ENCODE data around the gene GJB1. TPM values are rescaled to one million over a fixed set of nuclear protein-coding genes. Genes with fewer than 3 reads are reported as not detected.

The GJB1 gene
- total and polyA plus RNA-seq, 2 experiments from 2014 or later, result 0.14 TPM; not detected in 1

Other genes with a start within 250 kb of the GJB1 start
- 70.8 and 75.3 TPM in 2 replicates for gene SNX12, start 154.9 kb upstream of the GJB1 start, total RNA-seq (2014; rRNA removed; shearing (Covaris generic))
- 27.9 and 28.5 TPM in 2 replicates for gene SNX12, start 154.9 kb upstream of the GJB1 start, polyA plus RNA-seq (2016; fragmentation: Nextera tagmentation; extraction: Ambion mirVana)
- gene FOXO4, start 127.4 kb upstream of the GJB1 start, total RNA-seq (2014; rRNA removed; shearing (Covaris generic)), result 26.6 and 31.4 TPM in 2 replicates
- 7.0 and 8.0 TPM in 2 replicates for gene FOXO4, start 127.4 kb upstream of the GJB1 start, polyA plus RNA-seq (2016; fragmentation: Nextera tagmentation; extraction: Ambion mirVana)
- gene CXorf65, start 116.5 kb upstream of the GJB1 start, total RNA-seq (2014; rRNA removed; shearing (Covaris generic)), result not detected in 2 replicates
- gene CXorf65, start 116.5 kb upstream of the GJB1 start, polyA plus RNA-seq (2016; fragmentation: Nextera tagmentation; extraction: Ambion mirVana), result 0.79 and 1.1 TPM in 2 replicates
- gene IL2RG, start 111.6 kb upstream of the GJB1 start, total RNA-seq (2014; rRNA removed; shearing (Covaris generic)), result not detected in 2 replicates
- 0.26 and 0.31 TPM in 2 replicates for gene IL2RG, start 111.6 kb upstream of the GJB1 start, polyA plus RNA-seq (2016; fragmentation: Nextera tagmentation; extraction: Ambion mirVana)
- 35.2 and 40.6 TPM in 2 replicates for gene MED12, start 104.6 kb upstream of the GJB1 start, total RNA-seq (2014; rRNA removed; shearing (Covaris generic))
- 6.9 and 7.1 TPM in 2 replicates for gene MED12, start 104.6 kb upstream of the GJB1 start, polyA plus RNA-seq (2016; fragmentation: Nextera tagmentation; extraction: Ambion mirVana)
- gene NLGN3, start 78.4 kb upstream of the GJB1 start, total RNA-seq (2014; rRNA removed; shearing (Covaris generic)), result 15.3 and 17.2 TPM in 2 replicates
- gene NLGN3, start 78.4 kb upstream of the GJB1 start, polyA plus RNA-seq (2016; fragmentation: Nextera tagmentation; extraction: Ambion mirVana), result 4.5 and 5.2 TPM in 2 replicates
- gene ZMYM3, start 30.9 kb downstream of the GJB1 start, total RNA-seq (2014; rRNA removed; shearing (Covaris generic)), result 67.6 and 71.1 TPM in 2 replicates
- 31.0 and 37.8 TPM in 2 replicates for gene ZMYM3, start 30.9 kb downstream of the GJB1 start, polyA plus RNA-seq (2016; fragmentation: Nextera tagmentation; extraction: Ambion mirVana)
- gene NONO, start 60.4 kb downstream of the GJB1 start, total RNA-seq (2014; rRNA removed; shearing (Covaris generic)), result 643 and 656 TPM in 2 replicates
- gene NONO, start 60.4 kb downstream of the GJB1 start, polyA plus RNA-seq (2016; fragmentation: Nextera tagmentation; extraction: Ambion mirVana), result 329 and 342 TPM in 2 replicates
- 3.2 and 10.9 TPM in 2 replicates for gene ITGB1BP2, start 78.5 kb downstream of the GJB1 start, total RNA-seq (2014; rRNA removed; shearing (Covaris generic))
- gene ITGB1BP2, start 78.5 kb downstream of the GJB1 start, polyA plus RNA-seq (2016; fragmentation: Nextera tagmentation; extraction: Ambion mirVana), result 0.89 and 2.0 TPM in 2 replicates
- gene TAF1, start 143.1 kb downstream of the GJB1 start, total RNA-seq (2014; rRNA removed; shearing (Covaris generic)), result 25.6 and 26.9 TPM in 2 replicates
- gene TAF1, start 143.1 kb downstream of the GJB1 start, polyA plus RNA-seq (2016; fragmentation: Nextera tagmentation; extraction: Ambion mirVana), result 5.3 and 6.7 TPM in 2 replicates